H9 (cell line): ENCODE results near the gene BPIFB6. TPM values are rescaled to one million over a fixed set of nuclear protein-coding genes. Genes with fewer than 3 reads are reported as not detected.

Experiments used
- DNase-seq: peaks from one replicate; pipeline ENCODE4 v3.0.0-alpha.2; 2017
- H2AFZ ChIP-seq: one replicate; pipeline ENCODE4 v1.6.1; 2013; ENCODE audit warnings: mild to moderate bottlenecking, low read length, control low read depth, moderate library complexity
- H2AK5ac ChIP-seq: 2 replicates; pipeline ENCODE4 v1.6.1; 2013; ENCODE audit warnings: low read length, control low read depth, mixed read lengths; ENCODE audit not compliant: insufficient read length
- H2BK120ac ChIP-seq: one replicate; pipeline ENCODE4 v1.6.1; 2013; ENCODE audit warnings: low read depth, mild to moderate bottlenecking, low read length, control low read depth, inconsistent platforms; ENCODE audit not compliant: poor library complexity, severe bottlenecking
- H2BK12ac ChIP-seq: 2 replicates; pipeline ENCODE4 v1.6.1; 2013; ENCODE audit warnings: low read length, control low read depth, mixed read lengths, low read depth; ENCODE audit not compliant: insufficient read length
- H2BK15ac ChIP-seq: 2 replicates; pipeline ENCODE4 v1.6.1; 2013; ENCODE audit warnings: low read depth, low read length, control low read depth
- H2BK20ac ChIP-seq: one replicate; pipeline ENCODE4 v1.6.1; 2013; ENCODE audit warnings: low read depth, mild to moderate bottlenecking, low read length, control low read depth, inconsistent platforms; ENCODE audit not compliant: poor library complexity, severe bottlenecking
- H2BK5ac ChIP-seq: 2 replicates; pipeline ENCODE4 v1.6.1; 2013; ENCODE audit warnings: low read length, control low read depth, mixed read lengths; ENCODE audit not compliant: insufficient read length
- H3K14ac ChIP-seq: 2 replicates; pipeline ENCODE4 v1.6.1; 2013; ENCODE audit warnings: low read length, control low read depth; ENCODE audit not compliant: insufficient read depth
- H3K18ac ChIP-seq: 2 replicates; pipeline ENCODE4 v1.6.1; 2013; ENCODE audit warnings: low read depth, mild to moderate bottlenecking, mixed read lengths, low read length, control low read depth; ENCODE audit not compliant: insufficient read length
- H3K23ac ChIP-seq: 2 replicates; pipeline ENCODE4 v1.6.1; 2013; ENCODE audit warnings: low read length, control low read depth, mixed read lengths, low read depth; ENCODE audit not compliant: insufficient read length
- H3K23me2 ChIP-seq: 2 replicates; pipeline ENCODE4 v1.6.1; 2013; ENCODE audit warnings: low read depth, mild to moderate bottlenecking, mixed read lengths, low read length, control low read depth; ENCODE audit not compliant: insufficient read length, poor library complexity, severe bottlenecking
- H3K27ac ChIP-seq: 2 replicates; pipeline ENCODE4 v1.5.1; 2013; ENCODE audit warnings: low read length, control low read depth, mixed read lengths, low read depth; ENCODE audit not compliant: insufficient read length
- H3K27me3 ChIP-seq: 2 replicates; pipeline ENCODE4 v1.6.1; 2013; ENCODE audit warnings: low read length, control low read depth, inconsistent platforms; ENCODE audit not compliant: insufficient read depth
- H3K4ac ChIP-seq: 2 replicates; pipeline ENCODE4 v1.6.1; 2013; ENCODE audit warnings: low read depth, mild to moderate bottlenecking, control low read depth, inconsistent platforms, low read length, moderate library complexity
- H3K4me1 ChIP-seq: 2 replicates; pipeline ENCODE4 v1.6.1; 2013; ENCODE audit warnings: low read length, control low read depth, inconsistent platforms; ENCODE audit not compliant: insufficient read depth
- H3K4me2 ChIP-seq: 2 replicates; pipeline ENCODE4 v1.6.1; 2013; ENCODE audit warnings: low read length, control low read depth, mixed read lengths; ENCODE audit not compliant: insufficient read length, insufficient read depth
- H3K56ac ChIP-seq: 2 replicates; pipeline ENCODE4 v1.6.1; 2013; ENCODE audit warnings: low read depth, mild to moderate bottlenecking, mixed read lengths, low read length, control low read depth; ENCODE audit not compliant: insufficient read length
- H3K79me1 ChIP-seq: 2 replicates; pipeline ENCODE4 v1.6.1; 2013; ENCODE audit warnings: low read depth, mild to moderate bottlenecking, moderate library complexity, low read length, control low read depth, inconsistent platforms; ENCODE audit not compliant: insufficient read depth, poor library complexity, severe bottlenecking
- H3K79me2 ChIP-seq: 2 replicates; pipeline ENCODE4 v1.6.1; 2013; ENCODE audit warnings: low read length, control low read depth, inconsistent platforms; ENCODE audit not compliant: insufficient read depth
- H3K9ac ChIP-seq: 2 replicates; pipeline ENCODE4 v1.6.1; 2013; ENCODE audit warnings: low read length, control low read depth, mixed read lengths; ENCODE audit not compliant: insufficient read length; ENCODE audit errors: extremely low read depth
- H3K9me3 ChIP-seq: one replicate; pipeline ENCODE4 v1.6.1; 2013; ENCODE audit warnings: low read depth, low read length, inconsistent platforms; ENCODE audit not compliant: control insufficient read depth
- H3T11ph ChIP-seq: one replicate; pipeline ENCODE4 v1.6.1; 2013; ENCODE audit warnings: mild to moderate bottlenecking, low read length, control low read depth, inconsistent platforms
- H4K20me1 ChIP-seq: one replicate; pipeline ENCODE4 v1.6.1; 2013; ENCODE audit not compliant: control insufficient read depth, insufficient read length, insufficient read depth
- H4K5ac ChIP-seq: 2 replicates; pipeline ENCODE4 v1.6.1; 2013; ENCODE audit warnings: low read depth, mild to moderate bottlenecking, mixed read lengths, low read length, control low read depth; ENCODE audit not compliant: insufficient read length
- H4K8ac ChIP-seq: replicated peaks from 2 replicates; pipeline ENCODE4 v1.6.1; 2013; ENCODE audit warnings: low read length, control low read depth, mixed read lengths, low read depth; ENCODE audit not compliant: insufficient read length
- H4K91ac ChIP-seq: 2 replicates; pipeline ENCODE4 v1.6.1; 2013; ENCODE audit warnings: low read depth, mild to moderate bottlenecking, moderate library complexity, mixed read lengths, low read length, control low read depth; ENCODE audit not compliant: insufficient read length
- H3K27ac Mint-ChIP-seq, 3 experiments: 2 replicates in 2 of 3; 3 replicates in 1 of 3; pipeline ENCODE4 v1.8.0; 2020 to 2021; ENCODE audit warnings: mixed read lengths in 3 of 3, mild to moderate bottlenecking in 1 of 3, moderate library complexity in 1 of 3
- H3K27me3 Mint-ChIP-seq: 2 replicates; pipeline ENCODE4 v1.8.0; 2021; ENCODE audit warnings: low read depth, mild to moderate bottlenecking, moderate library complexity, mixed read lengths
- H3K36me3 Mint-ChIP-seq, 3 experiments: 2 replicates in 2 of 3; 3 replicates in 1 of 3; pipeline ENCODE4 v1.8.0; 2020 to 2021; ENCODE audit warnings: low read depth in 3 of 3, mixed read lengths in 3 of 3; ENCODE audit not compliant: insufficient read depth in 1 of 3
- H3K4me1 Mint-ChIP-seq, 2 experiments: 2 replicates each; pipeline ENCODE4 v1.8.0; 2020; ENCODE audit warnings: mixed read lengths in 2 of 2
- H3K4me3 Mint-ChIP-seq, 2 experiments: 2 replicates in 1 of 2; 3 replicates in 1 of 2; pipeline ENCODE4 v1.8.0; 2020 to 2021; ENCODE audit warnings: mild to moderate bottlenecking in 2 of 2, mixed read lengths in 2 of 2, moderate library complexity in 1 of 2
- H3K9me3 Mint-ChIP-seq, 2 experiments: 2 replicates in 1 of 2; 3 replicates in 1 of 2; pipeline ENCODE4 v1.8.0; 2020; ENCODE audit warnings: mild to moderate bottlenecking in 2 of 2, mixed read lengths in 2 of 2, moderate library complexity in 1 of 2
- CTCF ChIP-seq: fragments of 200-600 bp; sonication (generic); conservative IDR thresholded peaks from 3 replicates; pipeline ENCODE4 v1.8.0; 2021; ENCODE audit warnings: antibody characterized with exemption, mild to moderate bottlenecking
- WGBS: extraction: QIAGEN DNeasy Blood & Tissue Kit; methylation state at CpG from one replicate; pipeline ENCODE4 v1.1.7; 2013; ENCODE audit warnings: missing lambda C conversion rate, low lambda C conversion rate, mixed read lengths; ENCODE audit not compliant: insufficient read length; ENCODE audit errors: extremely low coverage; 5-methylcytosine and 5-hydroxymethylcytosine counted together
- total RNA-seq: library from RNA; stranded (reverse); gene quantifications from 2 replicates; pipeline ENCODE4 v1.2.1, GENCODE V29; 2021

The BPIFB6 gene
- total RNA-seq, 1 experiment from 2014 or later: not detected

- Histone ChIP-seq H3K27me3 (no peaks in the 10 kb centered on the region), H3K14ac (no peak overlapping the region), H3T11ph (no peak overlapping the region), H3K27ac (no peak overlapping the region), H3K18ac (no peak overlapping the region), H3K9me3 (no peaks in the 10 kb centered on the region), H2AFZ (no peak overlapping the region), H4K20me1 (no peaks in the 10 kb centered on the region), H2BK120ac (no peak overlapping the region), H2BK20ac (no peak overlapping the region), H2BK5ac (no peak overlapping the region), H2BK12ac (no peak overlapping the region), H3K79me1 (no peaks in the 10 kb centered on the region), H3K4ac (no peak overlapping the region), H3K9ac (no peak overlapping the region), H3K79me2 (no peaks in the 10 kb centered on the region), H2AK5ac (no peak overlapping the region), H3K23me2 (no peaks in the 10 kb centered on the region), H4K8ac (no peak overlapping the region), H4K91ac (no peak overlapping the region), H3K4me2 (no peak overlapping the region), H4K5ac (no peak overlapping the region), H3K23ac (no peak overlapping the region), H3K4me1 (no peaks in the 10 kb centered on the region), H3K56ac (no peak overlapping the region), H2BK15ac (no peak overlapping the region)
- Mint-ChIP-seq H3K36me3 (no peaks in the 10 kb centered on the region), H3K27ac (no peak overlapping the region), H3K4me3 (no peak overlapping the region), H3K9me3 (no peaks in the 10 kb centered on the region), H3K27me3 (peaks cover 7% of the 10 kb centered on the region), H3K4me1 (peaks cover 2 to 3% of the 10 kb centered on the region in 2 experiments; a peak in 3 of 4 replicates)
- DNase-seq: no peak
- no CpG with 5 or more reads among the region's 4 CpGs for WGBS
- TF ChIP-seq CTCF: no peak
These were observed 9.2 kb upstream of the BPIFB6 start for GRCh38 chr20:33022289-33022688.
